ENCODE results near the gene PROB1.
A peak's percentile ranks its signal among the peaks of the same experiment; 100 is the strongest.
"Not testable (repeated sequence)": the region's sequence is repeated elsewhere in the genome, so short reads cannot be mapped to it uniquely, and the experiment has no call there.

Gene PROB1, protein sequence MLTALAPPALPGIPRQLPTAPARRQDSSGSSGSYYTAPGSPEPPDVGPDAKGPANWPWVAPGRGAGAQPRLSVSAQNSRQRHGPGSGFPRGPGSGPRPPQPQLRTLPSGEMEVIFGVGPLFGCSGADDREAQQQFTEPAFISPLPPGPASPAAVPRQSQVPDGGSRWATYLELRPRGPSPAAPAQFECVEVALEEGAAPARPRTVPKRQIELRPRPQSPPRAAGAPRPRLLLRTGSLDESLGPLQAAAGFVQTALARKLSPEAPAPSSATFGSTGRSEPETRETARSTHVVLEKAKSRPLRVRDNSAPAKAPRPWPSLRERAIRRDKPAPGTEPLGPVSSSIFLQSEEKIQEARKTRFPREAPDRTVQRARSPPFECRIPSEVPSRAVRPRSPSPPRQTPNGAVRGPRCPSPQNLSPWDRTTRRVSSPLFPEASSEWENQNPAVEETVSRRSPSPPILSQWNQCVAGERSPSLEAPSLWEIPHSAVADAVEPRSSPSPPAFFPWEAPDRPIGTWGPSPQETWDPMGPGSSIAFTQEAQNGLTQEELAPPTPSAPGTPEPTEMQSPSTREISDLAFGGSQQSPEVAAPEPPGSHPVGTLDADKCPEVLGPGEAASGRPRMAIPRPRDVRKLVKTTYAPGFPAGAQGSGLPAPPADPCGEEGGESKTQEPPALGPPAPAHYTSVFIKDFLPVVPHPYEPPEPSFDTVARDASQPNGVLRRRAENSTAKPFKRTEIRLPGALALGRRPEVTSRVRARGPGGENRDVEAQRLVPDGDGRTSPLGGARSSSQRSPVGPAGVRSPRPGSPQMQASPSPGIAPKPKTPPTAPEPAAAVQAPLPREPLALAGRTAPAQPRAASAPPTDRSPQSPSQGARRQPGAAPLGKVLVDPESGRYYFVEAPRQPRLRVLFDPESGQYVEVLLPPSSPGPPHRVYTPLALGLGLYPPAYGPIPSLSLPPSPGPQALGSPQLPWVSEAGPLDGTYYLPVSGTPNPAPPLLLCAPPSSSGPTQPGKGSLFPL

DNA sequence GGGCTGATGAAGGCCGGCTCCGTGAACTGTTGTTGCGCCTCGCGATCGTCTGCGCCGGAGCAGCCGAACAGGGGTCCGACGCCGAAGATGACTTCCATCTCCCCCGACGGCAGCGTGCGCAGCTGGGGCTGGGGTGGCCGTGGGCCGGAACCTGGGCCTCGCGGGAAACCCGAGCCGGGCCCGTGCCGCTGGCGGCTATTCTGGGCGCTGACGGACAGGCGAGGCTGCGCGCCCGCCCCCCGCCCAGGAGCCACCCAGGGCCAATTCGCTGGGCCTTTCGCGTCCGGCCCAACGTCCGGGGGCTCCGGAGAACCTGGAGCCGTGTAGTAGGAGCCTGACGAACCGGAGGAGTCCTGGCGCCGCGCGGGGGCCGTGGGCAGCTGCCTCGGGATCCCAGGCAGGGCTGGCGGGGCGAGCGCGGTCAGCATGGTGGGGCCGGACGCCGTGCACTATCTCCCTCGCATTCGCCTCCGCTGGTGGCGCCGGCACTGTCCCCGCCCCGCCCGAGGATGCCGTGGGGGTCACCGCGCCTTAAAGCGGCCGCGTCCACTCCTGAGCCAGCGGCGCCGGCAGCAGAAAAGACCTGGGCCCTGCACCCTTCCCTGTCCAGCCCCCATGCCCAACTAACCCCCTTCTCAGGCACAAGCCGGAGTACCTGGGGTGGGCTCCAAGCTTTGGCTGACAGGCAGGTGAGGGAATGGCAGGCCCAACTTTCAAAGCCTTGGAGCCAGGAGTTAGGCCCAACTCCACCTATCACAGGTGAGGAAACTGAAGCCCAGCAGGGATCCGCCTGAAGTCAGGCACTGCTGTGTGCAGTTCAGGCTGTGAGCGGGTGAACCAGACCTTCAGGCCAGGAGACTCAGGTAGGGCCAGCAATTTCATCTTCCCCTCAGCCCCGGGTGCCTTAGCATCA lies at the start of gene PROB1:
PROB1 (minus strand) TSS at position 451 of the 913 bp plus-strand sequence; CDS start at position 428, 23 bp downstream.
- DNase-seq (ENCODE audit: low read depth), result no peak

DNA sequence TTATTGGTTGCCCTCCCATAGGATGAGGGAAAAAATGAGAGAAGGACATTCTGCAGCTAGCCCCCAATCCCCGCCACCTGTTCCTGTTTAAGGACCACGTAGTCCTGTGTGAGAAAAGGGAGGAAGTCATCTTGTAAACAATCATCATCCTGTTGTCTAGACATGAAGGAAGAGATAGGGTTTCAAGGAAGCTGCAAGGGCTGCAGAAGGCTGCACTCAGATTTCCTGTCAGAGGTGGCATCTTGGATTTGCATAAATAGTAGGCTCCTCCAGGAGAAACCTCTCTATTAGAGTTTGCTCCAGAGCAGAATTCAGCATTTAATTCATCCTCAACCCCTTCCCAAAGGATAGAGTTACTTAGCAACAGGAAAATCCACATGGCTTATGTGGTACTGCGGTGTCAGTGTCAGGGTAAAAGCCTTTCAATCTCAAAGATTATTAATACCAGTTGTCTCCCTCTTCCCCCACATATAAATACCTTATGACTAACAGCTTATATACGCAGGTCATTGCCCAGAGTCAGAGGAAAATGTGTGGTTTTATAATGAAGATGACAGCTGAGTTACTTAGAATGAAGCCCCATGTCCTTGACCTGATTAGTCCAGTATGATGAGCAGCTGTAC lies 49.0 kb upstream of the PROB1 start:
- DNase-seq (ENCODE audit: low read depth), result no peak

DNA sequence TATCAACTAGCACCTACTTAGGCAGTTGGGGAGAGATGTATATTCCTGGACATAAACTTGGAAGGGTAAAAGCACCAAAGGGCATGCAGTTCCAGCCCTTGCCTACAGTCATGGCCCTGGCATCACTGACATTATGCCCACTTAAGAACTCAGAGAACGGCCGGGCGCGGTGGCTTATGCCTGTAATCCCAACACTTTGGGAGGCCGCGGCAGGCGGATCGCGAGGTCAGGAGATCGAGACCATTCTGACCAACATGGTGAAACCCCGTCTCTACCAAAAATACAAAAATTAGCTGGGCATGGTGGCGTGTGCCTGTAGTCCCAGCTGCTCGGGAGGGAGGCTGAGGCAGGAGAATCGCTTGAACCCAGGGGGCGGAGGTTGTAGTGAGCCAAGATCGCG lies 45.5 kb upstream of the PROB1 start:
- DNase-seq (ENCODE audit: low read depth), result not testable (repeated sequence)

- DNase-seq (ENCODE audit: low read depth), result peak; percentile 87
Measured at GRCh38 chr5:139439013-139439903, 44.4 kb upstream of the PROB1 start, which contains the start of gene DNAJC18. Gene DNAJC18, minus strand, starts transcription at chr5:139439525. Its CDS starts 80 bp downstream, at chr5:139439445.

GRCh38 chr5:139438707-139439012 lies 43.8 kb upstream of the PROB1 start:
- DNase-seq (ENCODE audit: low read depth), result no peak

DNA sequence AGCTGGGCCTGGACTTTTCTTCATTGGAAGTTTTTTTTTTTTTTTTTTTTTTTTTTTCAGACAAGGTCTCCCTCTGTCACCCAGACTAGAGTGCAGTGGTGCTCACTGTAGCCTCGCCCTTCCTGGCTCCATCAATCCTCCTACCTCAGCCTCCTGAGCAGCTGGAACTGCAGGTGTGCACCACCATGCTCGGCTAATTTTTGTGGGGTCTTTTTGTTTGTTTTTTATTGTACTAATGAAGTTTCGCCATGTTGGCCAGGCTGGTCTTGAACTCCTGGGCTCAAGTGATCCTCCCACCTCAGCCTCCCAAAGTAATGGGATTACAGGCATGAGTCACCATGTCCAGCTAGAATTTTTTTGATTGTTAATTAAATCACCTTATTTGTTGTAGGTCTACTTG lies 40.8 kb upstream of the PROB1 start:
- no peak for DNase-seq (ENCODE audit: low read depth)

- DNase-seq (ENCODE audit: low read depth), result no peak
Measured at GRCh38 chr5:139431706-139432105, 36.8 kb upstream of the PROB1 start.

DNA sequence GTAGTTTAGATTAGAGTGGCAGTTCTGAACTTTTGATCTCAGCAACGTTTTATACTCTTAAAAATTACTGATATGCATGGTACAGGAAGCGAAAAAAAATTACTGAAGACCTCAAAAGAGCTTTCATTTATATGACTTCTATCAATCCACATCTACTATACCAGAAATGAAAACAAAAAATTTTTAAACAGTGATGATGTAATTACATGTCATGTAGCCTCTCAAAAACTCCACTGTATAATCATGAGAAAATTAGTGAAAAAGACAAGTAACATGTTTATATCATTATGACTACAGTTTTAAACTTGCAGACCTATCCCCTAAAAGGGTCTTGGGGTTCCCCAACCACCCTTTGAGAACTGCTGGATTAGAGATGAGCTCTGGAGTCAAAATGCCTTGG lies 35.1 kb upstream of the PROB1 start:
- no peak for DNase-seq (ENCODE audit: low read depth)

DNA sequence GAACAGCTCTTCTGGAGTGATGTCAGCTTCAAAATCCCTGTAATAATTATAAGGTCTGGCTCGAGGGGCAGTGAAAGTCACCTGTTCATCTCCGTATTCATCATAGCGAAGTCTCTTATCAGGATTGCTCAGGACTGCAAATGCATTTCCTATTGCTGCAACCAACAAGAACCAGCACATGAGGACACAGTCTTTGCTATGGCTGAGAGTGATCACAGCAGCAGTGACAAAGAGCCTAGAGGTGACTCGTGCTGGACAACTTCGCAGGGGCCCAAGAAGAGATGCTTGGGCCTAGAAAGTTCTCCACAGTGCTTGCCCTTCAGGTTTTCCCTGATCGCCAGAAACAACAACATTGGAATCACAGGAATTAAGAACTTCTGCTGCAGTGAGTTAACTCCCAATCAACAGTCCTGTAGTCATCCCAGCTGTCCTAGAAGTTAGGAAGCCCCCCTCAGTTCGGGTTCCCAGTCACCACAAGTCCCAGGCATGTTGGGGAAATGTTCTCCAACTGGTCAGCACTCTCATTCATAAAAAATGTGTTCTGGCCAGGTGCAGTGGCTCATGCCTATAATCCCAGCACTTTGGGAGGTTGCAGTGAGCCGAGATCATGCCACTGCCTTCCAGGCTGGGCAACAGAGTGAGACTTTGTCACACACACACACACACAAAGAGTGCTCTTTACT lies 31.4 kb upstream of the PROB1 start:
- no peak for DNase-seq (ENCODE audit: low read depth)

GRCh38 chr5:139425497-139425896 lies 30.6 kb upstream of the PROB1 start:
- no peak for DNase-seq (ENCODE audit: low read depth)

GRCh38 chr5:139422307-139422893 lies 27.5 kb upstream of the PROB1 start:
- no peak for DNase-seq (ENCODE audit: low read depth)

DNA sequence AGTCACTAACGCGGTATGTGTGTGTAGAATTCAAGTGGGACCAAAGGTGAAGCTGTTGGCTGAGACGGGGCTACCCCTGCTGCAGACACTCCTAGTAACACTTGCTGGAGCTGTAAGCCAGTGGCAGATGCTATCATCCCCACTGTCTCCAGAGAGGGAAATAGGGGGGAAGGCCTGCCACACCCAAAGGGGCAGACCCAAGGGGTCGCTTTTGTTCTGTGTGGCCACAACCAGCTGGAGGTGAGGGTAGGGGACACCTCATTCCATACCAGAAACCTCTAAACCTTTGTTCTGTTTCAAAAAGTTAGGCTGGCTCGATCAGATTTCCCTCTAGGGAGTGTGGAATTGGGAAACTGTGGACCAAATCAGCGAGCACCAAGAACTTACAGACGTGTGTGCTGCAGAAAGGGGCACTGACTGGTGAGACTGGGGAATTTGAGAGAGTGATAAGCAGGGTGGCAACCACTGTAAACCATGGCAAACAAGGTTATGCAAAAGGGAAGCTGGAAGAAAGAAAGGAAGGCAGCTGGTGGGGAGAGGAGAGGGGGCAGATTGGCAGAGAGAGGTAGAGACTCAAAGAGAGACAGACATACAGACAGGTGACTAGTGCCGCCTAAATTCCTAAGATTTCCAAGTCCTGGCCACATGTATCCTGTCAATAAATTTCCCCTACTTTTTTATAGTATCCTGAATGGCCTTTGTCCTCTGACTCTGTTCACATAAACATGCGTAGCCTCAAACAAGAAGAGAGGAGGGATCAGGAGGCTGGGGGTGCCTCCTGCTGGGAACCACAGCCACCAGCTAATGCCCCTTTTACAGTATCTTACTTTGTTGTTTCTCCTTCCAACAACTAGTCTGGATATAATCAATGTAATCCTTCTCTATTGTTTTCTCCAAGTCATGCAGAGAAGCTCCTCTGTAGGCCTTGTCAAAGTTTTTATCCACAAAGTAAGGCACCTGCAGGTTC lies 24.6 kb upstream of the PROB1 start:
- DNase-seq (ENCODE audit: low read depth), result no peak

DNA sequence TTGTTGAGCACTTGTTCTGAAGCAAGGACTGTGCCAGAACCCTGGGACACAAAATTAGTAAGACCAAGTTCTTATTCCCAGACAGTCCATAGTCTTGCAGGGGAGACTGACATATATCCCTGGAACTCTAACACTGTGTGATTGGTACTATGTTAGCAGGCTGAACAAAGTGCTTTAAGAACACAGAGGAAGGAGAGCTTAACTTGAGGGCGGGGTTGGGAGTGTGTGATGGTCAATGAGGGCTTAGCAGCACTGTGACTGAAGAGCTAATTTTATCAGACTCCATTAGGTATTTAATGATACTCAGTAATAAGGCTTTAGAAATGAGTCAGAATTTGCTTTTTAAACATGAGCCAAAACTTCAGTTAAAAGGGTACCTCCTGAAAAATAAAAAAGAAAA lies 23.9 kb upstream of the PROB1 start:
- no peak for DNase-seq (ENCODE audit: low read depth)

DNA sequence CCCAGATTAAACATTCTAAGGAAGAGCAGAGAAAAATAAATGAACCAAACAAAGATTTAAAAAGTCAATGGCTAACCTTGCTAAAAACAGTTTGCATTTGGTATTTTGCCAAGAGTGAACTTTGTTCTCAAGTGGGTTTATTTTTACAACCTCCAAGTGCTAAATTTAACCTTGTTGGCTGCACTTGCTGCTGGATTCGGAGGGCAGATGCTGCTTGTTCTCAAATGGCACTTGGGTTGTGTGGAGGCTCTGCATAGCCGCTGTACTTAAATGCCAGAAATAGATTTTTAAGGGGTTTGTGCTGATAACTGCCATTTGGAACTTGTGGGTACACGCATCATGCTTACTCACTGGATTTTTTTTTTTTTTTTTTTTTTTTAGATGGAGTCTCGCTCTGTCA lies 22.3 kb upstream of the PROB1 start:
- no peak for DNase-seq (ENCODE audit: low read depth)

- no peak for DNase-seq (ENCODE audit: low read depth)
Measured at GRCh38 chr5:139416651-139417050, 21.7 kb upstream of the PROB1 start.

DNA sequence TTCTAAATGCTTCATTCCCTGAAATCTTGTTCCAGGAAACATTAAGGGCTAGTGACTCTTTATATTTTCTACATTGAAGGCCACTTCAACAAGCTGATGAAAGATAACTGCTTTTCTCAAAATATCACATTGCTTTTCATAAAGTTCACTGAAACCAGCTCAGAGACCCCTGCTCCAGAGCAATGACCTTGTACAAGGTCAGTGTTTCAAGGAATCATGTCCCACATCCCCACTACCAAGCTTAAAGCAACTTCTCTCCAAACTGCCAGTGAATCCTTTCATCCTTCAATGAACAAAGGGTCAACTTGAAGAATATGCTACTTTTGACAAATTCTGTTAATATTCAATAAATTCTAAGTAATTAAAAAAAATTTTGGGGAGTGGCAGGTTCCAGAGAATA lies 21.0 kb upstream of the PROB1 start:
- DNase-seq (ENCODE audit: low read depth), result no peak

- DNase-seq (ENCODE audit: low read depth), result no peak
Measured at GRCh38 chr5:139415221-139415861, 20.4 kb upstream of the PROB1 start.
